ENCODE data around the gene ZBTB6. TPM values are rescaled to one million over a fixed set of nuclear protein-coding genes. Genes with fewer than 3 reads are reported as not detected.

Gene ZBTB6
- total and polyA plus RNA-seq, 2 of the 8 experiments (the other 6 are each of a cell fraction or from before 2014, with no cell fraction given), result 2.0 to 10.0 TPM

GRCh38 chr9:122939601-122940000 lies 26.5 kb upstream of the ZBTB6 start (continued):
- TF ChIP-seq, protein P1, sequence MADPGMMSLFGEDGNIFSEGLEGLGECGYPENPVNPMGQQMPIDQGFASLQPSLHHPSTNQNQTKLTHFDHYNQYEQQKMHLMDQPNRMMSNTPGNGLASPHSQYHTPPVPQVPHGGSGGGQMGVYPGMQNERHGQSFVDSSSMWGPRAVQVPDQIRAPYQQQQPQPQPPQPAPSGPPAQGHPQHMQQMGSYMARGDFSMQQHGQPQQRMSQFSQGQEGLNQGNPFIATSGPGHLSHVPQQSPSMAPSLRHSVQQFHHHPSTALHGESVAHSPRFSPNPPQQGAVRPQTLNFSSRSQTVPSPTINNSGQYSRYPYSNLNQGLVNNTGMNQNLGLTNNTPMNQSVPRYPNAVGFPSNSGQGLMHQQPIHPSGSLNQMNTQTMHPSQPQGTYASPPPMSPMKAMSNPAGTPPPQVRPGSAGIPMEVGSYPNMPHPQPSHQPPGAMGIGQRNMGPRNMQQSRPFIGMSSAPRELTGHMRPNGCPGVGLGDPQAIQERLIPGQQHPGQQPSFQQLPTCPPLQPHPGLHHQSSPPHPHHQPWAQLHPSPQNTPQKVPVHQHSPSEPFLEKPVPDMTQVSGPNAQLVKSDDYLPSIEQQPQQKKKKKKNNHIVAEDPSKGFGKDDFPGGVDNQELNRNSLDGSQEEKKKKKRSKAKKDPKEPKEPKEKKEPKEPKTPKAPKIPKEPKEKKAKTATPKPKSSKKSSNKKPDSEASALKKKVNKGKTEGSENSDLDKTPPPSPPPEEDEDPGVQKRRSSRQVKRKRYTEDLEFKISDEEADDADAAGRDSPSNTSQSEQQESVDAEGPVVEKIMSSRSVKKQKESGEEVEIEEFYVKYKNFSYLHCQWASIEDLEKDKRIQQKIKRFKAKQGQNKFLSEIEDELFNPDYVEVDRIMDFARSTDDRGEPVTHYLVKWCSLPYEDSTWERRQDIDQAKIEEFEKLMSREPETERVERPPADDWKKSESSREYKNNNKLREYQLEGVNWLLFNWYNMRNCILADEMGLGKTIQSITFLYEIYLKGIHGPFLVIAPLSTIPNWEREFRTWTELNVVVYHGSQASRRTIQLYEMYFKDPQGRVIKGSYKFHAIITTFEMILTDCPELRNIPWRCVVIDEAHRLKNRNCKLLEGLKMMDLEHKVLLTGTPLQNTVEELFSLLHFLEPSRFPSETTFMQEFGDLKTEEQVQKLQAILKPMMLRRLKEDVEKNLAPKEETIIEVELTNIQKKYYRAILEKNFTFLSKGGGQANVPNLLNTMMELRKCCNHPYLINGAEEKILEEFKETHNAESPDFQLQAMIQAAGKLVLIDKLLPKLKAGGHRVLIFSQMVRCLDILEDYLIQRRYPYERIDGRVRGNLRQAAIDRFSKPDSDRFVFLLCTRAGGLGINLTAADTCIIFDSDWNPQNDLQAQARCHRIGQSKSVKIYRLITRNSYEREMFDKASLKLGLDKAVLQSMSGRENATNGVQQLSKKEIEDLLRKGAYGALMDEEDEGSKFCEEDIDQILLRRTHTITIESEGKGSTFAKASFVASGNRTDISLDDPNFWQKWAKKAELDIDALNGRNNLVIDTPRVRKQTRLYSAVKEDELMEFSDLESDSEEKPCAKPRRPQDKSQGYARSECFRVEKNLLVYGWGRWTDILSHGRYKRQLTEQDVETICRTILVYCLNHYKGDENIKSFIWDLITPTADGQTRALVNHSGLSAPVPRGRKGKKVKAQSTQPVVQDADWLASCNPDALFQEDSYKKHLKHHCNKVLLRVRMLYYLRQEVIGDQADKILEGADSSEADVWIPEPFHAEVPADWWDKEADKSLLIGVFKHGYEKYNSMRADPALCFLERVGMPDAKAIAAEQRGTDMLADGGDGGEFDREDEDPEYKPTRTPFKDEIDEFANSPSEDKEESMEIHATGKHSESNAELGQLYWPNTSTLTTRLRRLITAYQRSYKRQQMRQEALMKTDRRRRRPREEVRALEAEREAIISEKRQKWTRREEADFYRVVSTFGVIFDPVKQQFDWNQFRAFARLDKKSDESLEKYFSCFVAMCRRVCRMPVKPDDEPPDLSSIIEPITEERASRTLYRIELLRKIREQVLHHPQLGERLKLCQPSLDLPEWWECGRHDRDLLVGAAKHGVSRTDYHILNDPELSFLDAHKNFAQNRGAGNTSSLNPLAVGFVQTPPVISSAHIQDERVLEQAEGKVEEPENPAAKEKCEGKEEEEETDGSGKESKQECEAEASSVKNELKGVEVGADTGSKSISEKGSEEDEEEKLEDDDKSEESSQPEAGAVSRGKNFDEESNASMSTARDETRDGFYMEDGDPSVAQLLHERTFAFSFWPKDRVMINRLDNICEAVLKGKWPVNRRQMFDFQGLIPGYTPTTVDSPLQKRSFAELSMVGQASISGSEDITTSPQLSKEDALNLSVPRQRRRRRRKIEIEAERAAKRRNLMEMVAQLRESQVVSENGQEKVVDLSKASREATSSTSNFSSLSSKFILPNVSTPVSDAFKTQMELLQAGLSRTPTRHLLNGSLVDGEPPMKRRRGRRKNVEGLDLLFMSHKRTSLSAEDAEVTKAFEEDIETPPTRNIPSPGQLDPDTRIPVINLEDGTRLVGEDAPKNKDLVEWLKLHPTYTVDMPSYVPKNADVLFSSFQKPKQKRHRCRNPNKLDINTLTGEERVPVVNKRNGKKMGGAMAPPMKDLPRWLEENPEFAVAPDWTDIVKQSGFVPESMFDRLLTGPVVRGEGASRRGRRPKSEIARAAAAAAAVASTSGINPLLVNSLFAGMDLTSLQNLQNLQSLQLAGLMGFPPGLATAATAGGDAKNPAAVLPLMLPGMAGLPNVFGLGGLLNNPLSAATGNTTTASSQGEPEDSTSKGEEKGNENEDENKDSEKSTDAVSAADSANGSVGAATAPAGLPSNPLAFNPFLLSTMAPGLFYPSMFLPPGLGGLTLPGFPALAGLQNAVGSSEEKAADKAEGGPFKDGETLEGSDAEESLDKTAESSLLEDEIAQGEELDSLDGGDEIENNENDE (IDR thresholded peaks at IDR 0.05; ENCODE audit: insufficient replicate concordance, low read length), result no peak
- TF ChIP-seq CTBP2 (IDR thresholded peaks at IDR 0.05; ENCODE audit: borderline replicate concordance, insufficient read depth, insufficient read length, low read length), result no peak
- no peak for TF ChIP-seq SP4 (IDR thresholded peaks at IDR 0.05; ENCODE audit: low read length)
- TF ChIP-seq MAX (IDR thresholded peaks at IDR 0.05), result no peak
- TF ChIP-seq HDAC2 (IDR thresholded peaks at IDR 0.05; ENCODE audit: borderline replicate concordance in 1 of 2, low read depth in 2 of 2, low read length in 2 of 2), result no peak
- TF ChIP-seq YY1 (IDR thresholded peaks at IDR 0.05; ENCODE audit: low read depth, low read length), result no peak

All from H1 (cell line).